ENCODE measurements around the gene GRIP1. TPM values are rescaled to one million over a fixed set of nuclear protein-coding genes. Genes with fewer than 3 reads are reported as not detected.

Gene GRIP1
- total and polyA plus RNA-seq, 2 donors (not counting 3 experiments of a cell fraction or from before 2014, with no cell fraction given): 0.04 to 0.69 TPM

DNA sequence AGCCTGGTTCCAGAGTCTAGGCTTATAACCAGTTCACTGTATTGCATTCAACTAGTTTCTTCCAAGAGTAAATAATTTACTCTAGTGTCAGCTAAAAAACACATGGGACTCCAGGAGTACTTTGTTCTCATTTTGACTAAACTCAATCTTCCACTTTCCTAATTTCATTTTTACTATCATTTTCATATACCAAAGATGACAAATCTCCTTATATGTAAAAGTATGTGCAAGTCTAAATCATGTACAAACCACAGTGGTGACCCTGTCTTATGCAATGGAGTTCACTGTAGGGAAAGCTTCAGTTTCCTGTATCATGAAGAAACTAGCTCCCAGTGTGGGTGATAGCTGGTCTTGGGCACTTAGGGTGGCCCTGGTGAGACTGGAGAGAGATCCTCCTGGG lies 225.0 kb downstream of the GRIP1 start:
- Histone ChIP-seq H3K27ac (ENCODE audit: insufficient read depth, low read depth, low read length) (no peak overlapping the region), H3K4me1 (ENCODE audit: control insufficient read depth, extremely low read depth, insufficient read depth, low read length) (no peaks in the 10 kb centered on the region), H3K27me3 (ENCODE audit: control insufficient read depth in 2 of 2, insufficient read depth in 2 of 2, low read length in 2 of 2) (peaks cover 3 to 4% of the 10 kb centered on the region in 2 experiments), H4K20me1 (replicated peaks; ENCODE audit: control insufficient read depth, extremely low read depth, insufficient read depth, low read length) (no peaks in the 10 kb centered on the region), H3K9ac (replicated peaks; ENCODE audit: extremely low read depth, insufficient read depth, low read length) (no peak overlapping the region), H2AFZ (ENCODE audit: low read depth, low read length) (no peak overlapping the region), H3K4me2 (ENCODE audit: insufficient read depth, low read length) (no peak overlapping the region), H3K9me3 (replicated peaks; ENCODE audit: control insufficient read depth, insufficient read depth, low read length) (no peaks in the 10 kb centered on the region), H3K4me3 (replicated peaks in 1 of 3; ENCODE audit: insufficient read depth in 1 of 3, low read depth in 1 of 3, low read length in 3 of 3) (no peak overlapping the region), H3K79me2 (ENCODE audit: control insufficient read depth, insufficient read depth, low read length) (no peaks in the 10 kb centered on the region), H3K9me1 (replicated peaks; ENCODE audit: control insufficient read depth, extremely low read depth, insufficient read depth, low read length) (no peaks in the 10 kb centered on the region), H3K36me3 (ENCODE audit: control insufficient read depth in 2 of 2, extremely low read depth in 1 of 2, insufficient read depth in 2 of 2, low read length in 2 of 2) (no peaks in the 10 kb centered on the region)
- FAIRE-seq: no peak
- dilution Hi-C loops (cut with MboI; ENCODE audit: extremely low pct_ligation_motif_present, low sequenced_read_pairs) (no loop called here), intact Hi-C loops (cut with micrococcal nuclease) (no loop called here)
- TF ChIP-seq POLR2A (IDR thresholded peaks at IDR 0.05; ENCODE audit: low read depth, low read length) (no peak), FOS (IDR thresholded peaks at IDR 0.05; ENCODE audit: borderline replicate concordance, insufficient read depth, low read length) (no peak), MYC (IDR thresholded peaks at IDR 0.05; ENCODE audit: low read depth, low read length) (no peak), EZH2 (IDR thresholded peaks at IDR 0.05; ENCODE audit: borderline replicate concordance, low read depth, low read length, severe bottlenecking) (no peak), JUN (IDR thresholded peaks at IDR 0.05; ENCODE audit: borderline replicate concordance, insufficient read depth, insufficient read length, low read depth) (no peak), GATA2 (IDR thresholded peaks at IDR 0.05; ENCODE audit: insufficient read depth, insufficient read length, low read depth, low read length) (no peak), POLR2AphosphoS5 (IDR thresholded peaks at IDR 0.05; ENCODE audit: insufficient read depth, low read depth, low read length) (no peak)
- TF ChIP-seq, protein P1, sequence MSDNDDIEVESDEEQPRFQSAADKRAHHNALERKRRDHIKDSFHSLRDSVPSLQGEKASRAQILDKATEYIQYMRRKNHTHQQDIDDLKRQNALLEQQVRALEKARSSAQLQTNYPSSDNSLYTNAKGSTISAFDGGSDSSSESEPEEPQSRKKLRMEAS (IDR thresholded peaks at IDR 0.05; ENCODE audit: insufficient read depth, insufficient read length): no peak
- TF ChIP-seq, protein P2, sequence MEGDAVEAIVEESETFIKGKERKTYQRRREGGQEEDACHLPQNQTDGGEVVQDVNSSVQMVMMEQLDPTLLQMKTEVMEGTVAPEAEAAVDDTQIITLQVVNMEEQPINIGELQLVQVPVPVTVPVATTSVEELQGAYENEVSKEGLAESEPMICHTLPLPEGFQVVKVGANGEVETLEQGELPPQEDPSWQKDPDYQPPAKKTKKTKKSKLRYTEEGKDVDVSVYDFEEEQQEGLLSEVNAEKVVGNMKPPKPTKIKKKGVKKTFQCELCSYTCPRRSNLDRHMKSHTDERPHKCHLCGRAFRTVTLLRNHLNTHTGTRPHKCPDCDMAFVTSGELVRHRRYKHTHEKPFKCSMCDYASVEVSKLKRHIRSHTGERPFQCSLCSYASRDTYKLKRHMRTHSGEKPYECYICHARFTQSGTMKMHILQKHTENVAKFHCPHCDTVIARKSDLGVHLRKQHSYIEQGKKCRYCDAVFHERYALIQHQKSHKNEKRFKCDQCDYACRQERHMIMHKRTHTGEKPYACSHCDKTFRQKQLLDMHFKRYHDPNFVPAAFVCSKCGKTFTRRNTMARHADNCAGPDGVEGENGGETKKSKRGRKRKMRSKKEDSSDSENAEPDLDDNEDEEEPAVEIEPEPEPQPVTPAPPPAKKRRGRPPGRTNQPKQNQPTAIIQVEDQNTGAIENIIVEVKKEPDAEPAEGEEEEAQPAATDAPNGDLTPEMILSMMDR (IDR thresholded peaks at IDR 0.05; ENCODE audit: extremely low read depth in 1 of 2, insufficient read depth in 1 of 2, low read depth in 1 of 2, low read length in 2 of 2): no peak
- CTCF ChIA-PET: no interaction called here
- POLR2A ChIA-PET: no interaction called here
- no peak for DNase-seq (ENCODE audit: low read depth, low spot score)
- no TSS peak for BruUV-seq (replicated peaks)

All from endothelial cell of umbilical vein (primary cell).